Esophagus mucosa (tissue), 1 donor: ENCODE data around the gene IL12RB1. TPM values are rescaled to one million over a fixed set of nuclear protein-coding genes. Genes with fewer than 3 reads are reported as not detected.
"Not testable (repeated sequence)": the region's sequence is repeated elsewhere in the genome, so short reads cannot be mapped to it uniquely, and the experiment has no call there.

Experiments used
- ATAC-seq: fragments of 200-7000 bp; cut with Tn5 transposase; one replicate; pipeline ENCODE4 v1.9.1; 2020
- total RNA-seq: library from RNA; stranded (reverse); gene quantifications from one replicate; pipeline ENCODE4 v1.2.4, GENCODE V29; 2023
- donor health status: DM: yes; HTN: yes; CAD: no.

The IL12RB1 gene
- total RNA-seq, 1 donor from 2014 or later: 0.36 TPM

- ATAC-seq: no peak
Measured at GRCh38 chr19:18045307-18046050, 41.3 kb downstream of the IL12RB1 start.

DNA sequence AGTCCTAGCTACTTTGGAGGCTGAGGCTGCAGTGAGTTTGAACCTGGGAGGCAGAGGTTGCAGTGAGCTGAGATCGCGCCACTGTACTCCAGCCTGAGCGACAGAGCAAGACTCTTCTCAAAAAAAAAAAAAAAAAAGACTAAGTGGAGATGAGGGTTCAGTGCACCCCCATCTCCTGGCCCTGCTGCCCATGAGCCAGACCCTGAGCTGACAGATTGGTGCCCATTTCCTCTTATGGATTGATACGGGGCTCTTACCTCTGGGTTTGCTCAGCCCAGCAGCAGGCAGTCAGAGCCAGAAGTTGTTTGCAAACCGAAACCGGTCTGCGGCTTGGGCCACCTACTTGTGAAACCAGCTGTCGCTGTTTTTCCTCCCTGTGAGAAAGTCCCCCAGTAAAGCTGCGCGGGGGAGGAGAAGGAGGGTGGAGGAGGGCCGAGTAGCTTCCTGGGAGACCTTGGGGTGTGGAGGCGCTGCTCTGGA lies 41.9 kb downstream of the IL12RB1 start:
- peak; percentile 55 for ATAC-seq

GRCh38 chr19:18043676-18044075 lies 43.1 kb downstream of the IL12RB1 start:
- no peak for ATAC-seq

DNA sequence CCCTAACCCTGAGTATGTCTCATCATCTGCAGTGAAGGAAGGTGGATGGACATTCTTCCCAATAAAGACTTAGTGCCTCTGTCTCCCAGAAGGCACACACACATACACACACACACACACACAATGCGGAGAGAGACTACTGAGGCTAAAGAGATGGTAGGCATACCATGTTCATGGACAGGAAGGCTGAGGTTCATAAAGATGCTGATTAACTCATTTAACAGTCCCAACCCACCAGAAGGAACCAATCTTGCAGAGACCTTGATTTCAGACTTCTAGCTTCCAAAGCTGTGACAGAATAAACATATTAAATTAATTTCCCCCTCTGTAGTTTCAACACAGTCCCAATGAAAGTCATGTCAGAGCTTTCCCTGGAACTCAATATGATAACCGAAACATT lies 45.7 kb downstream of the IL12RB1 start:
- ATAC-seq: no peak

DNA sequence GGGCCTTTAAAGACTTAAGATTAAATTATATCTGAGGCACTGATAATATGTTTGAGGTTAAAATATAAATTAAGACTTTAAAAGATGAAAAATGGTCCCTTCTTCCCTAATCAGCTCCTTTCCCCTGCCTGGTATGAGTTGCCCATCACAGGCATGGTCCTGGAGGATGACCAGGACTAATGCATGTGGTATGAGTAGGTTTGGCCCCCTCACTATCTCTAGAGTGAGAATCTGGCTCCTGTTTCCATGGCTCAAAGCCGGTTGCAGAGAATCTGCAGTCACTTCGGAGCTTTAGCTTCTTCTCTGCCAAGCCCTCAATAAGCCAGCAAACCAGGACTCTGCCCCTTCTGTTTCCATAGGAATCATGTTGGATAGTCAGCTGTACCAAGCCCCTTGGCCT lies 54.6 kb downstream of the IL12RB1 start:
- not testable (repeated sequence) for ATAC-seq

GRCh38 chr19:18031401-18031800 lies 55.3 kb downstream of the IL12RB1 start:
- peak; percentile 67 for ATAC-seq

DNA sequence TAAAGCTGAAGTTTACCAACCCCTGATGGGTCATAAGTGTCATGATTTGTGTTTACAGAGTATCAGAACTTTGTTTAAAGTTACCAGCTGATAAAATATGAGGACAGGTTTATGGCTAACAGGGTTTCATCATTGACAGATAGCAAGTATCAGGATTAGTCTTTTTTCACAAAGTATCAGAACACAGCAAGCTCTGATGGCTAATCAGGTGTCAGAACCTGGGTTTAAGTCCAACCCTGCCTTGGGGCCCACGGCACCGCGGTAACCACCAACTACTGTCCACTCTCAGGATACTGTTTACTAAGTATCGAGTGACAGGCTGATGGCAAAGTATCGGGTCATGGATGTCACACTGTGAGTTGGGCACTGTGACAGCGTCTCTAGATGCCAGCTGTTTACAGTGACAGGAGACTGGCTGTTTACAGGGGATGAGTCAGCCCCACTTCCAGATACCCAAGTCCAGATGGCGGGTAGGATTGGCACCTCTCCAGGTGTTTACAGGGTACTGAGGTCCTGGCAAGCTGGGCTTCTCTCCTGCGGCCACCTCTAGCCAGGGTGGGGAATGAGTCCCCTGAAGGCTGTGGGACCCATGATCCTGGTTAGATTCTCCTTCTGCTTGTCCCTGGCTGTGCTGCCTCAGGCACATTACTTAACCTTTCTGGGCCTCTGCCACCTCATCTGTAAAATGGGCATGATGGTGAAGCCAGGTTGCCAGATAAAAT lies 57.0 kb downstream of the IL12RB1 start:
- ATAC-seq: peak; percentile 23

- no peak for ATAC-seq
Measured at GRCh38 chr19:18027151-18027550, 59.6 kb downstream of the IL12RB1 start.

DNA sequence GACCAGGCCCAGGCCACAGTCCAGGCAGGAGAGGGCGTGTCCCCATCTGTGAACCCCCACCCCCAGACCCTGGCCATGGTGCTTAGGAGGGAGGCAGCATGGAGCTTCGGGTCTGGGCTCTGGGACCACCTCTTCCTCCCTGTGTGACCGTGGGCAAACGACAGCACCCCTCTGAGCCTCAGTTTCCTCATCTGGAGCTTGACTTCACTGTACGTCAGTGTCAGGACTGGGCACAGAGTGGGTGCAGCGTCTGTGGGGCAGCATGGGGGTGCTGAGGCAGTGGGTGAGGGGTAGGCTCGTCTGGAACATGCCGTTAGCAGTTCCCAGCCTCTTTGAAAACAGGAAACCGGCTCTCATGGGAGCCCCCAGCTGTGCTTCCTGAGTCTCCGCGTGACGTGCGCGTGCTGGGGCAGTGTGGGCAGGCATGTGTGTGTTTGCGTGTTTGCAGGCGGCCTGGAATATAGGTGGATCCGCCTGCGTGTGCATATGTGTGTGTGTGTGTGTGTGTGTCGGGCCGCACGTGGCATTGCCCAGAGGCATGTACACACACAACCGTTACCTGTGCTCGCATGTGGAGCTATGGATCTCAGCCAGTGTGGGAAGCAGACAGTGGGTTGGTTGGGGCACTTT lies 63.0 kb downstream of the IL12RB1 start:
- peak; percentile 61 for ATAC-seq

GRCh38 chr19:18021121-18021755 lies 65.5 kb downstream of the IL12RB1 start:
- ATAC-seq: peak; percentile 33

GRCh38 chr19:18020212-18021085 lies 66.3 kb downstream of the IL12RB1 start:
- ATAC-seq: peak; percentile 2

- ATAC-seq: peak; percentile 33
Measured at GRCh38 chr19:18017275-18018083, 69.3 kb downstream of the IL12RB1 start.

GRCh38 chr19:18016209-18016910 lies 70.4 kb downstream of the IL12RB1 start:
- ATAC-seq: no peak

DNA sequence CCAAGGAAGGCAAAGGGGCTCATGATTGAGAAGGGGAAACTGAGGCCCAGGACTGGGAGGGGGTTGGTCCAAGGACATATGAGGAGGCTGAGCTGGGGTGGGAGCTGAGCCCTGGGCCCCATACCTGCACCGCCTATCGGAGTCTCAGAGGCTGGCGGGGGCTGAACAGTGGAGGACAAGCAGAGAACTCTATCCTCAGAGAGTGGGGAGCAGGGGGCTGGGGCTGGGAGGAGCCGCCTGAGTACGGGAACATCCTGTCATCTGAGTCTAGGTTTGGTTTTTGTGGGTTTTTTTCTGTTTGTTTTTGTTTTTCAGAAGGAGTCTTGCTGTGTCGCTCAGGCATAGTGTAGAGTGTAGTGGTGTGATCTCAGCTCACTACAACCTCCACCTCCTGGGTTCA lies 72.5 kb downstream of the IL12RB1 start:
- no peak for ATAC-seq

- ATAC-seq: peak; percentile 3
Measured at GRCh38 chr19:18013210-18014111, 73.3 kb downstream of the IL12RB1 start.

- ATAC-seq: no peak
Measured at GRCh38 chr19:18010149-18010548, 76.6 kb downstream of the IL12RB1 start.

DNA sequence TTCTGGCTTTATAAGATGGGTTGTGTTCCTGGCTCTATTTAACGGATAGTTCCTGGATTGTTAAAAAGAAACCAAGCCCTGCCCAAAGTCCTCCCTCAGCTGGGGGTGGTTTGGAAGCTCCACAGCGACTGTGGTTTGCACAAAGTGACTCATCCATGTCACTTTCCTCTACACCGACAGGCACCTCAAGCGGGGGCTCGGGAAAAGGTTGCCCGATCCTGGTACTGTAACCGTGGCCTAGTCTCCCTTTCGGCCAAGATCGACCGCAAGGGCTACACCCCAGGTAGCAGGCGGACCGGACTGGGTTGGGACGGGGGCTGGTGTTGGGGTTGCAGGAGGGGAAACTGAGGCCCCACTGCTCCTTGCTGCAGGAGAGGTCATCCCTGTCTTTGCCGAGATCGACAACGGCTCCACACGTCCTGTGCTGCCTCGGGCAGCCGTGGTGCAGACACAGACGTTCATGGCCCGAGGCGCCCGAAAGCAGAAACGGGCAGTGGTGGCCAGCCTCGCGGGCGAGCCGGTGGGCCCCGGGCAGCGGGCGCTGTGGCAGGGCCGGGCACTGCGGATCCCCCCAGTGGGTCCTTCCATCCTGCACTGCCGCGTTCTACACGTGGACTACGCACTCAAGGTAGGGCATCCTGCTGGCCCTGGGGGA lies 77.2 kb downstream of the IL12RB1 start:
- no peak for ATAC-seq
